Lower leg skin (tissue), 4 donors: Measurements from ENCODE around the gene CCL26. TPM values are rescaled to one million over a fixed set of nuclear protein-coding genes. Genes with fewer than 3 reads are reported as not detected.

Experiments used
- DNase-seq, 2 donors: peaks; one replicate each; pipeline ENCODE4 v3.0.0-alpha.2; 2019; ENCODE audit warnings: low spot score in 2 of 2
- H3K4me3 ChIP-seq: fragments of 200-600 bp; sonication (generic); 2 replicates; pipeline ENCODE4 v1.5.1; 2017; ENCODE audit warnings: mild to moderate bottlenecking, low read depth; ENCODE audit not compliant: poor library complexity, severe bottlenecking
- CTCF ChIP-seq, 3 donors: fragments of 450-650 bp; IDR thresholded peaks; one replicate each; pipeline ENCODE4 v1.5.1; 2016; ENCODE audit warnings: antibody characterized with exemption in 3 of 3, mild to moderate bottlenecking in 3 of 3, moderate library complexity in 2 of 3
- POLR2A ChIP-seq, 2 donors: fragments of 450-650 bp; IDR thresholded peaks; one replicate each; pipeline ENCODE4 v1.6.1; 2016 to 2017; ENCODE audit warnings: antibody characterized with exemption in 2 of 2, mild to moderate bottlenecking in 1 of 2, moderate library complexity in 1 of 2
- WGBS, 2 donors: methylation state at CpG; one replicate each; pipeline ENCODE4 v1.1.5; 2018; 5-methylcytosine and 5-hydroxymethylcytosine counted together
- intact Hi-C: fragments of 100-400 bp; cut with DNase I; formaldehyde crosslinking; loops from one replicate; pipeline ENCODE4 v1.15.0; 2023; ENCODE audit warnings: low total_unique reads
- total RNA-seq, 4 donors: library from RNA; depleted of rRNA; stranded (reverse); fragments of >200 nt; gene quantifications; one replicate each; pipeline ENCODE4 v1.1.0, GENCODE V29; 2016

Gene CCL26
- total RNA-seq, 4 donors from 2014 or later, result 0.79 to 2.0 (median 1.9) TPM; not detected in 1

- 42 to 75% methylated on average over 6 of the region's 6 CpGs for WGBS, 2 donors
- H3K4me3 ChIP-seq, result no peak overlapping the region
- intact Hi-C loops, result no loop called here
- TF ChIP-seq CTCF (IDR thresholded peaks at IDR 0.05) (no peak), POLR2A (IDR thresholded peaks at IDR 0.05) (no peak)
- DNase-seq, result no peak
These were observed 37.4 kb upstream of the CCL26 start for GRCh38 chr7:75809396-75809795.

DNA sequence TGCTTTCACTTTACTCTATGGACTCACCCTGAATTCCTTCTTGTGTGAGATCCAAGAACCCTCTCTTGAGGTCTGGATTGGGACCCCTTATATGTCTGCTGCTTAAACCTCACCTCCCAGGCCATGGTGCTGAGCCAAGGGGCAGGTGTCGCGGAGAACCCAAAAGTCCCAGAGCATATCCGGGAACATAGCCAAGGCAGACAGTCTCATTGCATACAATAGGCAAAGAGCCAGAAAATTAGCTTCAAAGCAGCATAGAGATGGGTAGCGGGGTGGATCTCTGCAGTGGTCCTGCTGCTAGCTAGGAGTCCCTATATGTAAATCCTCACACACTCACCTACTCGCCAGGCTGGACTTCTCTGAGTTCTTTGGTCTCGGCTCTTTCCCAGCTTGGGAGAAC is 36.1 kb upstream of the CCL26 start:
- intact Hi-C loops, result no loop called here
- no peak for DNase-seq
- 64 to 65% methylated on average over 6 of the region's 6 CpGs for WGBS, 2 donors
- TF ChIP-seq POLR2A (IDR thresholded peaks at IDR 0.05) (no peak), CTCF (IDR thresholded peaks at IDR 0.05) (no peak)
- H3K4me3 ChIP-seq, result no peak overlapping the region

GRCh38 chr7:75807452-75807851 is 35.4 kb upstream of the CCL26 start:
- no peak for DNase-seq
- intact Hi-C loops, result no loop called here
- WGBS, 2 donors, result 82 to 90% methylated on average over 9 of the region's 9 CpGs
- no peak overlapping the region for H3K4me3 ChIP-seq
- TF ChIP-seq POLR2A (IDR thresholded peaks at IDR 0.05) (no peak), CTCF (IDR thresholded peaks at IDR 0.05) (no peak)

- WGBS, 2 donors, result 94 to 99% methylated on average over 4 of the region's 4 CpGs
- DNase-seq, result no peak
- intact Hi-C loops, result no loop called here
- TF ChIP-seq POLR2A (IDR thresholded peaks at IDR 0.05) (no peak), CTCF (IDR thresholded peaks at IDR 0.05) (no peak)
- H3K4me3 ChIP-seq, result no peak overlapping the region
These were observed 34.7 kb upstream of the CCL26 start for GRCh38 chr7:75806560-75807307.

DNA sequence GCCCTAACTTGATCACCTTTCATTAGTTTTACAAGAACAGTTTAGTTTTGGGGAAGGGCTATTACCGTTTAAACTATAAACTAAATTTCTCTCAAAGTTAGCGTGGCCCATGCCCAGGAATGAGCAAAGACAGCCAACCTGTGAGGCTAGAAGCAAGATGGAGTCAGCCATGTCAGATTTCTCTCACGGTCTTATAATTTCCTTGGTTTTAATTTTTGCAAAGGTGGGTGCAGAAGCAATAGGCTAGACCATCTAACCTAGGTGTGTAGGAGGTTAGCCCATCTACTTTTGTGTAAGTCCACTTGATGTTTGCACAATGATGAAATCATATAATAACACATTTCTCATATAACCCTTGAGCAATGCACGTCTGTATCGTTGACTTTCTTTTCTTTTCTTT is 32.7 kb upstream of the CCL26 start:
- no peak overlapping the region for H3K4me3 ChIP-seq
- no peak for TF ChIP-seq POLR2A (IDR thresholded peaks at IDR 0.05)
- TF ChIP-seq CTCF (IDR thresholded peaks at IDR 0.05), result no peak
- DNase-seq, result no peak
- WGBS, 2 donors, result 53 to 69% methylated on average over 5 of the region's 5 CpGs
- intact Hi-C loops, result no loop called here

GRCh38 chr7:75804004-75804403 is 32.0 kb upstream of the CCL26 start:
- intact Hi-C loops, result no loop called here
- no peak overlapping the region for H3K4me3 ChIP-seq
- no peak for TF ChIP-seq CTCF (IDR thresholded peaks at IDR 0.05)
- no peak for TF ChIP-seq POLR2A (IDR thresholded peaks at IDR 0.05)
- no peak for DNase-seq
- 79 to 90% methylated on average over 2 of the region's 2 CpGs for WGBS, 2 donors
